A673 (cell line): ENCODE results near the gene KRT76.

Experiments
- CTCF ChIP-seq: fragments of 300-800, 200-600 bp; sonication (generic); conservative IDR thresholded peaks from 2 replicates; pipeline ENCODE4 v1.5.1; 2017; ENCODE audit warnings: low read depth, mild to moderate bottlenecking, antibody characterized with exemption, low read length, moderate library complexity, mixed read lengths
- EZH2 ChIP-seq: fragments of 200-600 bp; sonication (generic); IDR thresholded peaks from 2 replicates; pipeline ENCODE4 v1.6.1; 2017; ENCODE audit warnings: borderline replicate concordance, low read depth, mild to moderate bottlenecking, mixed read lengths, antibody characterized with exemption, low read length; ENCODE audit not compliant: poor library complexity, severe bottlenecking

- TF ChIP-seq CTCF (no peak), EZH2 (no peak)
Measured at GRCh38 chr12:52730383-52730782, 46.8 kb downstream of the KRT76 start.
